Fibroblast of lung (primary cell): Measurements from ENCODE around the gene ELMO1. TPM values are rescaled to one million over a fixed set of nuclear protein-coding genes. Genes with fewer than 3 reads are reported as not detected.

Source experiments
- DNase-seq, 2 donors: peaks; one replicate each; pipeline versions ENCODE4 v3.0.0 to v3.0.0-alpha.2; 2010; ENCODE audit warnings: low read depth in 2 of 2
- H2AFZ ChIP-seq: 2 replicates; pipeline ENCODE4 v1.5.1; 2012; ENCODE audit warnings: low read length, control low read depth, inconsistent platforms
- H3K27ac ChIP-seq: 2 replicates; pipeline ENCODE4 v1.5.1; 2011; ENCODE audit warnings: low read length, control low read depth; ENCODE audit not compliant: insufficient read depth
- H3K27me3 ChIP-seq: 2 replicates; pipeline ENCODE4 v1.5.1; 2011; ENCODE audit warnings: mild to moderate bottlenecking, low read length; ENCODE audit not compliant: control insufficient read depth, insufficient read depth
- H3K36me3 ChIP-seq: 2 replicates; pipeline ENCODE4 v1.5.1; 2011; ENCODE audit warnings: low read length; ENCODE audit not compliant: control insufficient read depth, insufficient read depth
- H3K4me1 ChIP-seq: 2 replicates; pipeline ENCODE4 v1.5.1; 2011; ENCODE audit warnings: low read length; ENCODE audit not compliant: control insufficient read depth, insufficient read depth; ENCODE audit errors: extremely low read depth
- H3K4me2 ChIP-seq: 2 replicates; pipeline ENCODE4 v1.5.1; 2011; ENCODE audit warnings: low read length, control low read depth; ENCODE audit not compliant: insufficient read depth; ENCODE audit errors: extremely low read depth
- H3K4me3 ChIP-seq, 4 experiments: fragments of 200-600 bp in 1 of 4; sonication (generic) in 1 of 4; replicated peaks in 1 of 4; 2 replicates each; pipeline ENCODE4 v1.5.1; 2011 to 2016; ENCODE audit warnings: low read length in 4 of 4, low read depth in 3 of 4, mild to moderate bottlenecking in 3 of 4, control low read depth in 2 of 4, inconsistent platforms in 1 of 4, mixed read lengths in 1 of 4; ENCODE audit not compliant: insufficient read depth in 1 of 4; ENCODE audit errors: control extremely low read depth in 1 of 4
- H3K79me2 ChIP-seq: 2 replicates; pipeline ENCODE4 v1.5.1; 2012; ENCODE audit warnings: mild to moderate bottlenecking, low read length, inconsistent platforms; ENCODE audit not compliant: control insufficient read depth, insufficient read depth
- H3K9ac ChIP-seq: 2 replicates; pipeline ENCODE4 v1.5.1; 2011; ENCODE audit warnings: mild to moderate bottlenecking, low read length, control low read depth; ENCODE audit not compliant: insufficient read depth
- H3K9me3 ChIP-seq: 2 replicates; pipeline ENCODE4 v1.5.1; 2012; ENCODE audit warnings: low read depth, low read length; ENCODE audit not compliant: control insufficient read depth, insufficient read depth
- H4K20me1 ChIP-seq: 2 replicates; pipeline ENCODE4 v1.5.1; 2011; ENCODE audit warnings: low read length; ENCODE audit not compliant: control insufficient read depth, insufficient read depth; ENCODE audit errors: extremely low read depth
- EZH2 ChIP-seq: IDR thresholded peaks from 2 replicates; pipeline ENCODE4 v1.5.1; 2012; ENCODE audit warnings: low read length, control low read depth, mild to moderate bottlenecking; ENCODE audit errors: missing control alignments
- polyA plus RNA-seq, 2 donors: library from polyadenylated mRNA; depleted of rRNA in 1 of 2; stranded (reverse) in 1 of 2; unstranded in 1 of 2; fragments of >200 nt; gene quantifications; 2 replicates each; pipeline ENCODE4 v1.2.1, GENCODE V29; 2011 to 2012; ENCODE audit warnings: missing spikeins in 1 of 2
- total RNA-seq: library from RNA; depleted of rRNA; stranded (reverse); fragments of >200 nt; gene quantifications from 2 replicates; pipeline ENCODE4 v1.2.1, GENCODE V29; 2014
- TF ChIP-seq, protein P1 (sequence below), 2 donors: IDR thresholded peaks in 1 of 2; conservative IDR thresholded peaks in 1 of 2; 1 replicate in 1 of 2; 2 replicates in 1 of 2; pipeline ENCODE4 v1.5.1; 2011 to 2012; ENCODE audit warnings: low read length in 2 of 2, control low read depth in 1 of 2, inconsistent platforms in 1 of 2, low read depth in 1 of 2, mild to moderate bottlenecking in 1 of 2

Gene ELMO1
- total and polyA plus RNA-seq, 2 donors (not counting 1 experiment from before 2014, with no cell fraction given) = 0.50 TPM; not detected in 1

DNA sequence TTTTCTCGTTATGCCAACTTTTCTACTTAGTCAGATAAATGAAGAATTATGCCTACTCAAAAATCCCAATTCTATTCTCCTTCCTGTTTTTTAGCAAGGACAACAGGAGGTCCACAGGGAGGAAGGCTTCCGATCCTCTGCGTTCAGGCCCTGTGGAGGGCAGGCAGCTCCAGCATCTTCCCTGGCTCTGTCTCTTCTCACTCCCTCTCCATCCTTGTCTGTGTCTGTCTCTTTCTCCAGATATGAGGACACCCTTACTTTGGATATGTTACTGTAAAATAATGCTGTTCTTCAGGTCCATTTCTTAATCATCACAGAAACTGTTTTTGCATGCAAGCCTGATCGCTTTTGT is 166.6 kb downstream of the ELMO1 start:
- Histone ChIP-seq H3K9ac (no peak overlapping the region), H3K27ac (no peak overlapping the region), H3K4me2 (no peak overlapping the region), H3K79me2 (no peaks in the 10 kb centered on the region), H3K36me3 (no peaks in the 10 kb centered on the region), H2AFZ (no peak overlapping the region), H3K9me3 (no peaks in the 10 kb centered on the region), H3K27me3 (no peaks in the 10 kb centered on the region), H3K4me1 (no peaks in the 10 kb centered on the region), H3K4me3 (no peak overlapping the region), H4K20me1 (no peaks in the 10 kb centered on the region)
- no peak for DNase-seq
- TF ChIP-seq, protein P1, sequence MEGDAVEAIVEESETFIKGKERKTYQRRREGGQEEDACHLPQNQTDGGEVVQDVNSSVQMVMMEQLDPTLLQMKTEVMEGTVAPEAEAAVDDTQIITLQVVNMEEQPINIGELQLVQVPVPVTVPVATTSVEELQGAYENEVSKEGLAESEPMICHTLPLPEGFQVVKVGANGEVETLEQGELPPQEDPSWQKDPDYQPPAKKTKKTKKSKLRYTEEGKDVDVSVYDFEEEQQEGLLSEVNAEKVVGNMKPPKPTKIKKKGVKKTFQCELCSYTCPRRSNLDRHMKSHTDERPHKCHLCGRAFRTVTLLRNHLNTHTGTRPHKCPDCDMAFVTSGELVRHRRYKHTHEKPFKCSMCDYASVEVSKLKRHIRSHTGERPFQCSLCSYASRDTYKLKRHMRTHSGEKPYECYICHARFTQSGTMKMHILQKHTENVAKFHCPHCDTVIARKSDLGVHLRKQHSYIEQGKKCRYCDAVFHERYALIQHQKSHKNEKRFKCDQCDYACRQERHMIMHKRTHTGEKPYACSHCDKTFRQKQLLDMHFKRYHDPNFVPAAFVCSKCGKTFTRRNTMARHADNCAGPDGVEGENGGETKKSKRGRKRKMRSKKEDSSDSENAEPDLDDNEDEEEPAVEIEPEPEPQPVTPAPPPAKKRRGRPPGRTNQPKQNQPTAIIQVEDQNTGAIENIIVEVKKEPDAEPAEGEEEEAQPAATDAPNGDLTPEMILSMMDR (conservative IDR thresholded peaks at IDR 0.05 in 1 of 2, IDR thresholded peaks at IDR 0.05 in 1 of 2; ENCODE audit: low read depth in 1 of 2, low read length in 2 of 2) = no peak
- TF ChIP-seq EZH2 = no peak

DNA sequence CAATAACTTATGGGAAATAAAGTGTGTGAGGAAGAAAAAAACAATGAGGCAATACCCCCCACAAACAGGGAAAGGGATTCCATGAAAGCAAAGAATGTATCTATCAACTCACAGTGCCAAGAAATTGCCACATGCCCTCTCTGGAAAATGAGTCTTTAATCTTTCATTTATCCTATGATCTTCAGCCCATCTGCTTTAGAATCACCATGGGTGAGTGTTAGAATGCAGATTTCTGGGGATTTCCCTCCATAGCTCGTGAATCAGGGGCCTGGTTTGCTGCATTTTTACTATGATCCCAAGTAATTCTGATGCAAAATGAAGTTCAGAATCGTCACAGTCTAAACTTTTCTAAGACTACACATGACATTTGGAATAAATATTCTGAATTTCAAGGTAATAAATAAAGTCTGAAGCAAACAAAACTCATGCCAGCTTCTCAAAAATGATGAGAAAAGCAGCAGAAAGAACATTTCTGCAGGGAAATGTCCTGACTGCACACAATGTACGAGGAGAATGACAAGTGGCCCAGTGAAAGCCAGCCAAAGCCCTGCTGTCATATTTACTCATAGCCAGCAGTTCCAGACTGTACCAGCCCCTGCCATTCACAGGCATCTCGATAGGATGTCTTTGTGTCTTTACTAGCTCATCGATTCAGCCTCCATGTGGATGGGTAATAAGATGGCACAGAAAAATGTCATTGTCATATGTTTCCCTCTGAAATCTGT is 167.1 kb downstream of the ELMO1 start:
- Histone ChIP-seq H3K4me3 (no peak overlapping the region), H3K9me3 (no peaks in the 10 kb centered on the region), H3K79me2 (no peaks in the 10 kb centered on the region), H3K36me3 (no peaks in the 10 kb centered on the region), H3K4me2 (no peak overlapping the region), H3K4me1 (no peaks in the 10 kb centered on the region), H2AFZ (no peak overlapping the region), H3K27ac (no peak overlapping the region), H3K27me3 (no peaks in the 10 kb centered on the region), H4K20me1 (no peaks in the 10 kb centered on the region), H3K9ac (no peak overlapping the region)
- DNase-seq = no peak
- TF ChIP-seq, protein P1 (conservative IDR thresholded peaks at IDR 0.05 in 1 of 2, IDR thresholded peaks at IDR 0.05 in 1 of 2; ENCODE audit: low read depth in 1 of 2, low read length in 2 of 2) = no peak
- TF ChIP-seq EZH2 = no peak

DNA sequence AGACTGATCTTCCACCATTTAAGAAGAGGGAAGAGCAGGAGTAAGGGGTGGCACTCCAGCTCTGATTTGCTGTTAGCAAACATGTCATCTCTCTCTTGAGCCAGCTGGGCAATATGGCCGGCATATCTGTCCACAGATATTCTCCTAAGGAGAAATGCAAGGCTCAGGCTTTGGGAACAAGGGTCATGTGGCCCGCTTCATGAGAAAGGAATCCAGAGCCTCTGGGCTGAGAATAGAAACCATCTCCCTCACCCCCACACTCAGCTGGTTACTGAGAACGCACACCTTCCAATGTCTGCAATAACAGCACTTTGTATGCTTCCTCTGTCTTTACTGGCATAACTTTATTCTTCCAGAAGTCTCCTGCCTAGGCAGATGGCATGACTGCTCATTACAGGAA is 171.2 kb downstream of the ELMO1 start:
- H3K4me2 ChIP-seq = no peak overlapping the region
- no peak overlapping the region for H3K27ac ChIP-seq
- no peaks in the 10 kb centered on the region for H4K20me1 ChIP-seq
- H3K27me3 ChIP-seq = no peaks in the 10 kb centered on the region
- H3K36me3 ChIP-seq = no peaks in the 10 kb centered on the region
- DNase-seq = no peak
- no peak overlapping the region for H3K9ac ChIP-seq
- no peak overlapping the region for H2AFZ ChIP-seq
- no peaks in the 10 kb centered on the region for H3K79me2 ChIP-seq
- no peaks in the 10 kb centered on the region for H3K9me3 ChIP-seq
- no peaks in the 10 kb centered on the region for H3K4me1 ChIP-seq
- H3K4me3 ChIP-seq = no peak overlapping the region
- TF ChIP-seq, protein P1 (conservative IDR thresholded peaks at IDR 0.05 in 1 of 2, IDR thresholded peaks at IDR 0.05 in 1 of 2; ENCODE audit: low read depth in 1 of 2, low read length in 2 of 2) = no peak
- no peak for TF ChIP-seq EZH2
